ENCODE results near the gene LYPD3. TPM values are rescaled to one million over a fixed set of nuclear protein-coding genes. Genes with fewer than 3 reads are reported as not detected.

The LYPD3 gene
- total and polyA plus RNA-seq, 2 experiments from 2014 or later: 3.3 to 4.6 TPM

- no peak for TF ChIP-seq ZNF462 (CRISPR knock-in tag; IDR thresholded peaks at IDR 0.05)
Measured at GRCh38 chr19:43466793-43467192, 1.4 kb upstream of the LYPD3 start (continued).

- H4K20me1 ChIP-seq (replicated peaks; ENCODE audit: insufficient read depth): no peaks in the 10 kb centered on the region
- H3K27me3 ChIP-seq (ENCODE audit: insufficient read depth): peaks cover 26% of the 10 kb centered on the region
- no peaks in the 10 kb centered on the region for H3K9me3 Mint-ChIP-seq
- ATAC-seq (peak; percentile 63), DNase-seq (ENCODE audit: low spot score) (no peak)
- H2AFZ ChIP-seq: peak overlapping the region; percentile 98
- H3K4me3 ChIP-seq: peak overlapping the region; percentile 89
- peaks cover 4% of the 10 kb centered on the region for H3K4me1 Mint-ChIP-seq
- peak overlapping the region; percentile 74 for H3K27ac ChIP-seq (ENCODE audit: low read depth)
- H3K9me2 ChIP-seq (ENCODE audit: insufficient read depth): no peaks in the 10 kb centered on the region
- peaks cover 14% of the 10 kb centered on the region for H3F3A ChIP-seq (replicated peaks; ENCODE audit: low read depth)
- H3K4me1 ChIP-seq (ENCODE audit: insufficient read depth): peaks cover 15% of the 10 kb centered on the region
- no peaks in the 10 kb centered on the region for H3K79me2 ChIP-seq (replicated peaks; ENCODE audit: insufficient read depth)
- H3K27ac Mint-ChIP-seq: peak overlapping the region; percentile 96; the same call in 1 of the 2 replicates
- H3K36me3 Mint-ChIP-seq (ENCODE audit: low read depth): no peaks in the 10 kb centered on the region
- H3K36me3 ChIP-seq (ENCODE audit: insufficient read depth): no peaks in the 10 kb centered on the region
- peaks cover 14% of the 10 kb centered on the region for H3K27me3 Mint-ChIP-seq (ENCODE audit: insufficient read depth, low read depth, poor library complexity)
- H3K4me3 Mint-ChIP-seq: peak overlapping the region; percentile 94
- H3K4me2 ChIP-seq: peak overlapping the region; percentile 75
- no peak for TF ChIP-seq JUNB (IDR thresholded peaks at IDR 0.05; ENCODE audit: unreplicated experiment)
- TF ChIP-seq ZNF114 (CRISPR knock-in tag; IDR thresholded peaks at IDR 0.05): no peak
- no peak for TF ChIP-seq CREB1 (CRISPR knock-in tag; IDR thresholded peaks at IDR 0.05; ENCODE audit: low read depth)
- no peak for TF ChIP-seq CTCF (conservative IDR thresholded peaks at IDR 0.05; ENCODE audit: low read depth in 2 of 2)
- no peak for TF ChIP-seq ZNF462 (CRISPR knock-in tag; IDR thresholded peaks at IDR 0.05)
- TF ChIP-seq NANOG (IDR thresholded peaks at IDR 0.05; ENCODE audit: borderline replicate concordance): no peak
Measured at GRCh38 chr19:43464134-43464775, 1.2 kb downstream of the LYPD3 start.
